Neural crest cell (in vitro differentiated cells): ENCODE results near the gene UBE3C. TPM values are rescaled to one million over a fixed set of nuclear protein-coding genes. Genes with fewer than 3 reads are reported as not detected.
"Not testable (repeated sequence)": the region's sequence is repeated elsewhere in the genome, so short reads cannot be mapped to it uniquely, and the experiment has no call there.

ENCODE experiments used
- DNase-seq: peaks from one replicate; pipeline ENCODE4 v3.0.0; 2021; ENCODE audit warnings: low read depth, mixed read lengths, low spot score
- H3K27ac Mint-ChIP-seq: one replicate; pipeline ENCODE4 v1.8.0; 2021; ENCODE audit warnings: mild to moderate bottlenecking, mixed read lengths; ENCODE audit not compliant: unreplicated experiment
- H3K27me3 Mint-ChIP-seq: 2 replicates; pipeline ENCODE4 v1.8.0; 2021; ENCODE audit warnings: low read depth, mild to moderate bottlenecking, mixed read lengths
- H3K36me3 Mint-ChIP-seq: 2 replicates; pipeline ENCODE4 v1.8.0; 2021; ENCODE audit warnings: low read depth, mild to moderate bottlenecking, mixed read lengths
- H3K4me1 Mint-ChIP-seq: 2 replicates; pipeline ENCODE4 v1.8.0; 2021; ENCODE audit warnings: mixed read lengths
- H3K4me3 Mint-ChIP-seq: one replicate; pipeline ENCODE4 v1.8.0; 2021; ENCODE audit warnings: mild to moderate bottlenecking, mixed read lengths
- H3K9me3 Mint-ChIP-seq: 2 replicates; pipeline ENCODE4 v1.8.0; 2021; ENCODE audit warnings: mixed read lengths
- CTCF ChIP-seq: fragments of 200-600 bp; sonication (generic); conservative IDR thresholded peaks from 2 replicates; pipeline ENCODE4 v1.5.0; 2021; ENCODE audit warnings: antibody characterized with exemption, mild to moderate bottlenecking
- total RNA-seq: library from RNA; stranded (reverse); gene quantifications from 2 replicates; pipeline ENCODE4 v1.2.1, GENCODE V29; 2021

Gene UBE3C
- total RNA-seq, 1 donor from 2014 or later, result 46.8 TPM

DNA sequence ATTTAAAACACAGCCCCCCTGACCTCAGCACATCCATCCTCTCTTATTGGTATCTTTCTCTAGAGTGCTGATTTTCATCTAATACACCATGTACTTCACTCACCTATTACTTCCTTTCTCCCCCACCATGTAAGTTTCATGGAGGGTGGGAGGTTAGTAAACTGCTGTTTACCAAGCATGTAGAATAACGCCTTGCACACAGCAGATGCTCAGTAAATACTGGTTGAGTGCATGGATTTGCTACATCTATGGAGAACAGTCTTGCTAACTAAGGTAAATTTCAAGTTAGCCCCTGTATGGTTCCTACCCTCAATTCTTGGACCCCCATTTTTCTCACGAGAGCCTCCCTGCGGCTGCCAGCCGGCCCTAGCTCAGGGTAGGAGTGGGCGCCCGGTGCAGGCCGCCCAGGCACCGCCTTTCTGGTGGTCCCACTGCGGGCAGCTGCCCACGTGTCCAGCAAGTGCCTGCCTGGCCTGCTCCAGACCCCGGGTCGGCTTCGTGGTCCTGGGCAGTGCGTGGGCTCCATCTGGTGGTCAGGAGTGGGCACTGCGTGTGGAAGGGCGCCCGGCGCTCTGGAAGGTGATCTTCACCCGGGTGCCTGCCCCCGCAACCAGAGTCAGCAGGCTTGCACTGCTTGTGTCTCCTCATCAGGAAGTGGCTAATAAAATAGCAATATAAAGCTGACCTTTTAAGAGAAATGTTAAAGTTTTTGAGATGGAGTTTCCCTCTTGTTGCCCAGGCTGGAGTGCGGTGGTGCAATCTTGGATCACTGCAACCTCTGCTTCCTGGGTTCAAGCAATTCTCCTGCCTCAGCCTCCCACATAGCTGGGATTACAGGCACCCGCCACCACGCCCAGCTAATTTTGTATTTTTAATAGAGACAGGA, 134.7 kb downstream of the UBE3C start:
- Mint-ChIP-seq H3K27ac (no peak overlapping the region), H3K4me1 (no peaks in the 10 kb centered on the region), H3K4me3 (peak overlapping the region; percentile 1), H3K27me3 (no peaks in the 10 kb centered on the region), H3K36me3 (peaks cover 2% of the 10 kb centered on the region), H3K9me3 (no peaks in the 10 kb centered on the region)
- DNase-seq, result peak; percentile 76
- peak; percentile 94 for TF ChIP-seq CTCF

- not testable (repeated sequence) for H3K9me3 Mint-ChIP-seq, H3K27ac Mint-ChIP-seq, H3K36me3 Mint-ChIP-seq, H3K4me3 Mint-ChIP-seq, H3K4me1 Mint-ChIP-seq, H3K27me3 Mint-ChIP-seq, DNase-seq
Observed at GRCh38 chr7:157274094-157274634, 135.4 kb downstream of the UBE3C start.

GRCh38 chr7:157274991-157275427, 136.3 kb downstream of the UBE3C start:
- Mint-ChIP-seq H3K4me3 (no peak overlapping the region), H3K27ac (no peak overlapping the region), H3K27me3 (no peaks in the 10 kb centered on the region), H3K4me1 (no peaks in the 10 kb centered on the region), H3K36me3 (peaks cover 2% of the 10 kb centered on the region), H3K9me3 (no peaks in the 10 kb centered on the region)
- no peak for DNase-seq
- no peak for TF ChIP-seq CTCF

DNA sequence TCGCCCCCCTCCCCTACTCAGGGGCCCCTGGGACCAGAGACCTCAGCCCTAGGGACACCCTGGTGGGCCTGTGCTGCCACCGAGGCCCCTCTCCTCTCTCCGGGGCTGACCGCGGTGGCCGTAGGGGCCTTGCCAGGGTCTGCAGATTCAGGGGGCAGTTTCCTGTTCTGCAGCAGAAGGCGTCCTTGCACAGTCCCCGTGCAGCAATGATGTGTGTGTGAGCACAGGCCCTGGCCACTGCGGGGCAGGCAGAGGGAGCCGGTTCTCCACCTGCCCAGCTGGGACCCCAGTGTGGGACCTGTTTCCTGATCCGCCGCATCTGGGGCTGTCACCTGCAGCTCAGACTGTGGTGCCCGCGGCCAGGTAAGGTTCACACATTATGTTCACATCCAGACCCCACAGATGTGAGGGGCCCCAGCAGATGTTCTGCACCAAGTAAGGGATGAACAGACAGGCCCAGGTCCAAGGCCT, 137.4 kb downstream of the UBE3C start:
- Mint-ChIP-seq H3K9me3 (no peaks in the 10 kb centered on the region), H3K4me3 (no peak overlapping the region), H3K36me3 (peaks cover 2% of the 10 kb centered on the region), H3K4me1 (no peaks in the 10 kb centered on the region), H3K27me3 (no peaks in the 10 kb centered on the region), H3K27ac (no peak overlapping the region)
- TF ChIP-seq CTCF, result no peak
- no peak for DNase-seq

DNA sequence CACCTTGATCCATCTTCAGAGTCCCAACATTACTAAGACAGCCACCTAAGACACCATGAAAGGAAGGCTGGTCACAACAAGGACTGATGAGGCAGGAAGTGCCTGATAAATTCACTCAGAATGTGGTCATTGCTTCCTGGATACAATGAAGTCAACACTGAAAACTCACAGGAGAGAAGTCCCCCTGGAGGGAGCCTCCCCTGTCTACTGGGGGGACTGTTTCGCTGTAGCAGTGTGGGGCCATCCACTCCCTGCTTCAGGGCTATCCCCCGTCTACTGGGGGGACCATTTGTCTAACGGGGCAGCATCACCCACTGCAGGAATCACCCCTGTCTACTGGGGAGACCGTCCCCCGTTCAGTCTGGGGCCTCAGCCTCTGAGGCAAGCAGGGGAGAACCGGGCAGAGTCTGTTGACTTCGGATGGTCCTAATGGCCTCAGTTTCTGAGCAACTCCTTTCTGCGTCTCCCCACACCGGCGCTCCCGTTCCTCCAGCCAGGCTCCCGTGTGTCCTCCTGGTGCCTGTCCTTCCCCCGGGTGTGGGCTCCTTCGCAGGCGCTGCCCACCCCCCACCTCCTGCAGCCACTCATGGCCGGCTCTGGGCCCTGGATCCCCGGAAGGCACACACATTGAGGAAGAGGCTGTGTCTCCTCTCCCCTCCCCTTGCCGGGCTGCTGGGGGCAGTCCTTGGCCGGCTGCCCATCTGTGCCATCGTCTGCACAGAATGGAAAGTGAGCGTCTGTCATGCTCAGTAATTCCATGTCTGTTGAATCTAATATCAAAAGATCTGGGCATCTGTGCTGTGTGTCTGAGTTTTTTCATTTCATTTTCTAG, 138.2 kb downstream of the UBE3C start:
- Mint-ChIP-seq H3K9me3 (no peaks in the 10 kb centered on the region), H3K27me3 (no peaks in the 10 kb centered on the region), H3K27ac (no peak overlapping the region), H3K4me1 (no peaks in the 10 kb centered on the region), H3K36me3 (peaks cover 2% of the 10 kb centered on the region), H3K4me3 (peak overlapping the region; percentile 36)
- TF ChIP-seq CTCF, result no peak
- no peak for DNase-seq

DNA sequence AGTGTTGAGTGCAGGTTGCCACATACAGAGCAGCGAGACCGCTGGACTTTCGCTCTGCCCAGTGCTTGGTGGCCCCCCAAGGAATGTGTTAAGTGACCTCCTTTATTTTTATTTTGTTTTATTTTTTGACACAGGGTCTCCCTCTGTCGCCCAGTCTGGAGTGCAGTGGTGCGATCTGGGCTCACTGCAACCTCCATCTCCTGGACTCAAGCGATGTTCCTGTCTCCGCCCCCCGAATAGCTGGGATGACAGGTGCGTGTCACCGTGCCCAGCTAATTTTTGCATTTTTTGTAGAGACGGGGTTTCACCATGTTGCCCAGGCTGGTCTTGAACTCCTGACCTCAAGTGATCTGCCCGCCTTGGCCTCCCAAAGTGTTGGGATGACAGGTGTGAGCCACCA, 138.8 kb downstream of the UBE3C start:
- not testable (repeated sequence) for H3K27ac Mint-ChIP-seq, H3K4me1 Mint-ChIP-seq, H3K9me3 Mint-ChIP-seq, H3K27me3 Mint-ChIP-seq, H3K36me3 Mint-ChIP-seq, DNase-seq
- peak overlapping the region; percentile 36 for H3K4me3 Mint-ChIP-seq
